HG03378 (cell line): ENCODE measurements around the gene GAP43.

Experiments
- ATAC-seq: cut with Tn5 transposase; IDR thresholded peaks from one replicate; pipeline ENCODE4 v1.9.1; 2021; ENCODE audit warnings: mild to moderate bottlenecking, moderate library complexity; ENCODE audit not compliant: unreplicated experiment

GAP43 gene

GRCh38 chr3:115659253-115660220 lies 36.2 kb downstream of the GAP43 start:
- ATAC-seq = peak; percentile 24

- ATAC-seq = no peak
Observed at GRCh38 chr3:115660646-115661337, 37.5 kb downstream of the GAP43 start.

GRCh38 chr3:115662356-115662755 lies 39.0 kb downstream of the GAP43 start:
- ATAC-seq = no peak

- no peak for ATAC-seq
Observed at GRCh38 chr3:115663414-115663813, 40.1 kb downstream of the GAP43 start.

DNA sequence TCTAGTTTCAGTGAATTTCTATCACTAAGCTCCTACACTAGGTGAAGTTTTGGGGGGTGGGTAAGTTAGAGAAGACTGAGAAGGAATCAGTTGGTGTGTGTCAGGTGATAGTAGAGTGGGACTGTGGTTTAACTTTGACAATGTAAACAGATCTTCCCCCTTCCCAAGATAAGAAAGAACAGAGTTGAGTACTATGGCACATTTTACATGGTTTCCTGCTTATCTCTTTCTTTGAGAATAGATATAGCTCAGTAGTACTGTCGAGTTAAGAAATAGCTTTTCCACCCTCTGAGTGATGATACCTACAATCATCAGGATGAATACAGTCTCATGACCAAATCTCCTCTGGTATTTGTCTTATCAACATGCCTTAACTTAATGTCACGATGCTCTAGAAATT lies 42.8 kb downstream of the GAP43 start:
- ATAC-seq = no peak

GRCh38 chr3:115666920-115667737 lies 43.8 kb downstream of the GAP43 start:
- ATAC-seq = peak; percentile 73

- ATAC-seq = peak; percentile 29
Observed at GRCh38 chr3:115667738-115668065, 44.4 kb downstream of the GAP43 start.

- ATAC-seq = no peak
Observed at GRCh38 chr3:115670911-115671310, 47.6 kb downstream of the GAP43 start.

DNA sequence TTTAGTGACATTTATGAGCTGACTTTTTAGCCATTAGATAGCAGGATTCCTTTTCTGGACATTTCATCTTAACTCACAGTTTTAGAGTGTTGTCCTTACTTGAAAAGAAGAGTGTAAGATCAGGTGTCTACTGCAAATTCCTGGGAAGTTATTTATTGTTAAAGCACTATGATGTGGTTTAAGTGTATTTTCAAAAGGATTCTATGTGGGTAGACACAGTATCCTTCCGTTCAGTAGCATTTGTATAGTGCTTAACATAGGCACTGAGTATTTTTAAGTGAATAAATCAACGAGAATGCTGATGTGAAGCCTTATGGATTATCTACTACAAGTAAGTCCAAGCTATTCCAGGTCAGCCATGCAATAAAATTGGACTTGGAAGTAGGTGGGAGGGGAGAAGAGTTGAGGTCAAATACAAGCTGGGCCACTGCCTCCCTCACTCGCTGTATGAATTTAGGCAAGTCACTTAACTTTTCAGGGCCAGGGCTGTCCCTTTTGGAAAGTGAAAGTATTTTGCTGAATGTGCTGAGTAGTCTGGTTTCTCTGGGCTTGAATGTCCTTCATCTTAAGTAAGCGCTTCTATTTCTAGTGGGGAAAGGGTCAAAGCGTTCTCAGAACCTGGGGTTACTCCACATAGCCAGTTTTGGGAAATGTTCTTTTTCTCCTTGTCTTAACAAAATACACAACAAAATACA lies 48.6 kb downstream of the GAP43 start:
- peak; percentile 57 for ATAC-seq

DNA sequence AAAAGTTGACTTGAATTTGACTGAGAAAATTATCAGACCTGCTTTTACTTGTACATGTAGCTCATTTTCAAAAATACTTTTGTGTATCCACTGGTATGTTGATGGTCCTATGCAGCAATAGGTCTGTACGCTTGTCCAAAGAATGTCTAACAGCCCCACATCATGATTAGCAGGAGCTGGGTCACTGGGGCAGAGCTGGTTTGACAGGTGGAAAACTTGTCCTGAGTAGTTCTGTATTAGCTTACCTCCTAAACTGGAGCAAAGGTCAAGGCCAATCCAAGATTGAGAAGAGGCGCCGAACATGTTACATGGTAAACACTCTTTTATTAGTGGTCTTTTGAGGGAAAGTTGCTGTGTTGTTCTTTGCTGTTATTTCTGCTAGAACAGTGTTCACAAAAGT lies 50.6 kb downstream of the GAP43 start:
- no peak for ATAC-seq

GRCh38 chr3:115676336-115676735 lies 53.0 kb downstream of the GAP43 start:
- no peak for ATAC-seq

- ATAC-seq = no peak
Observed at GRCh38 chr3:115680803-115681345, 57.6 kb downstream of the GAP43 start.

- no peak for ATAC-seq
Observed at GRCh38 chr3:115681736-115682135, 58.4 kb downstream of the GAP43 start.

GRCh38 chr3:115683305-115683704 lies 60.0 kb downstream of the GAP43 start:
- ATAC-seq = no peak

GRCh38 chr3:115683773-115684172 lies 60.5 kb downstream of the GAP43 start:
- ATAC-seq = no peak

GRCh38 chr3:115685097-115685496 lies 61.8 kb downstream of the GAP43 start:
- ATAC-seq = peak; percentile 90

DNA sequence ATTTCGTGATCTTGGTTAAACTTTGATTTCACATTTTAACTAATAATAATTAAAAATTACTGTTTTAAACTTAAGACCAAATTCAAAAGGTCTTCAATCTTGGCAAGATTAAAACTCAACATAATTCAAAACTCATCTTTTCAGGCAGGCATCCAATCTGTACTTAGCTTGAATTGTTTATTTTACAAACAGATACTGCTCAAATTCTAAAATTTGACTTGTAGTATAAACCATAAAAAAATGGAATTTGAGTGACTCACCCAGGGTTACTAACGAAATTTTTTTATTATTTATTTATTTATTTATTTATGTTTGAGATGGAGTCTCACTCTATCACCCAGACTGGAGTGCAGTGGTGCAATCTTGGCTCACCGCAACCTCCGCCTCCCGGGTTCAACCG lies 64.4 kb downstream of the GAP43 start:
- ATAC-seq = no peak

DNA sequence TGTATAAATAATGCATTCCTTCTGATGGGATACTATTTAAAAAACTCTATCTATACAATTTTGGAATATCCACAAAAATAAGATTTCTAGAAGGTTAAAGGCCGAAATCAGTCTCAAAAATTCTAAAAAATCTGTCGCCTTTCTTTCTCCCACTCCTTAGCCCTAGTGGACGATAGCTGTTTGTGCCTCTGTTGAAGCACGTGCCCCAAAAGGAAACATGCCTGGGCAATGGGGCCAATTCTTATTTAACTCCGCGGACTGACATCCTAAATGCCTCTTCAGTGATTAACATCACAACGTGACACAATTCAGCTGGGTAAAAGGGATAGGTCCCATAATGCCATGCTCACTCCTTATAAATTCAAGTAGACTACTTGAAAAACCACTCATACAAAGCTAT lies 65.1 kb downstream of the GAP43 start:
- no peak for ATAC-seq

DNA sequence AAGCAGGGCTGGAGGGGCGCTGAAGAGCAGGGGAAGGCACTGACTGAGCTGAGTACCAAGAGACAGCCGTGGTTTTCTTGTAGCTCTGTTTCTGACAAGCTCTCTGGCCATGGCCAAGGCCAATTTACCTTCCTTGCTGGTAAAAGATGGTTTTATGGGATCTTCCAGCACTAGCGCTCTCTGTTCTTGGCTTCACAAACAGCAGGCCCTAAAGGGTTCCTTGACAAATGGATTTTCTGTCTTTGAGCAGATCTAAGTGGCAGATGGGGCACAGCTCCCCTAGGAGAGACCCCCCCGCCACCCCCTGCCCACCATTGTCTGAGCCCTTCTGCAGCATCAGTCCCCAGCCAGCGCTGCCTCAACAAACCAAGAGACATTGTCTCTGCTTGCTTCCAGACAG lies 66.6 kb downstream of the GAP43 start:
- ATAC-seq = no peak

GRCh38 chr3:115691964-115692363 lies 68.7 kb downstream of the GAP43 start:
- ATAC-seq = no peak
